ENCODE measurements around the gene GPC6. TPM values are rescaled to one million over a fixed set of nuclear protein-coding genes. Genes with fewer than 3 reads are reported as not detected.

The GPC6 gene
- polyA plus RNA-seq, 1 donor (not counting 4 experiments of a cell fraction or from before 2014, with no cell fraction given) = 0.42 TPM

DNA sequence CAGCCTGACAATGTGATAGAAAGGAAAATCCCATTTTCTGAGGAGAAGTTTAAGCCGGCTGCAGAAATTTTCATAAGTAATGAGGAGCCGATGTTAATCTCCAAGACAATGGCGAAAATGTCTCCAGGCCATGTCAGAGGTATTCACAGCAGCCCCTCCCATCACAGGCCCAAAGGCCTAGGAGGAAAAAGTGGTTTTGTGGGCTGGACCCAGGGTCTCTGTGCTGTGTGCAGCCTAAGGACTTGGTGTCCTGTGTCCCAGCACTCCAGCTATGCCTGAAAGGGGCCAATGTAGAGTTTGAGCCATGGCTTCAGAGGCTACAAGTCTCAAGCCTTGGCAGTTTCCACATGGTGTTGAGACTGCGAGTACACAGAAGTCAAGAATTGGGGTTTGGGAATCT, 32.9 kb upstream of the GPC6 start:
- H3K9me3 ChIP-seq (ENCODE audit: control insufficient read depth, low read depth, low read length) = peaks cover 1% of the 10 kb centered on the region
- no peak for FAIRE-seq
- no peaks in the 10 kb centered on the region for H3K4me1 ChIP-seq (ENCODE audit: control insufficient read depth, extremely low read depth, insufficient read depth, low read length)
- dilution Hi-C loops (cut with MboI; ENCODE audit: extremely low pct_ligation_motif_present, low sequenced_read_pairs) = no loop called here
- no peak overlapping the region for H3K4me2 ChIP-seq (ENCODE audit: control insufficient read depth, extremely low read depth, insufficient read depth, low read depth, low read length)
- H3K9ac ChIP-seq (ENCODE audit: control insufficient read depth, extremely low read depth, insufficient read depth, low read length) = no peak overlapping the region
- no peaks in the 10 kb centered on the region for H3K9me1 ChIP-seq (ENCODE audit: control insufficient read depth, extremely low read depth, insufficient read depth, low read length)
- no peak for DNase-seq (ENCODE audit: low read depth, low spot score)
- no peak overlapping the region for H3K27ac ChIP-seq (ENCODE audit: control insufficient read depth, insufficient read depth, low read length)
- no peak overlapping the region for H2AFZ ChIP-seq (ENCODE audit: control insufficient read depth, low read length)
- H3K27me3 ChIP-seq (ENCODE audit: control insufficient read depth, extremely low read depth, insufficient read depth, low read length) = no peaks in the 10 kb centered on the region
- no peak for TF ChIP-seq EZH2 (IDR thresholded peaks at IDR 0.05; ENCODE audit: low read length)
- TF ChIP-seq, protein P1, sequence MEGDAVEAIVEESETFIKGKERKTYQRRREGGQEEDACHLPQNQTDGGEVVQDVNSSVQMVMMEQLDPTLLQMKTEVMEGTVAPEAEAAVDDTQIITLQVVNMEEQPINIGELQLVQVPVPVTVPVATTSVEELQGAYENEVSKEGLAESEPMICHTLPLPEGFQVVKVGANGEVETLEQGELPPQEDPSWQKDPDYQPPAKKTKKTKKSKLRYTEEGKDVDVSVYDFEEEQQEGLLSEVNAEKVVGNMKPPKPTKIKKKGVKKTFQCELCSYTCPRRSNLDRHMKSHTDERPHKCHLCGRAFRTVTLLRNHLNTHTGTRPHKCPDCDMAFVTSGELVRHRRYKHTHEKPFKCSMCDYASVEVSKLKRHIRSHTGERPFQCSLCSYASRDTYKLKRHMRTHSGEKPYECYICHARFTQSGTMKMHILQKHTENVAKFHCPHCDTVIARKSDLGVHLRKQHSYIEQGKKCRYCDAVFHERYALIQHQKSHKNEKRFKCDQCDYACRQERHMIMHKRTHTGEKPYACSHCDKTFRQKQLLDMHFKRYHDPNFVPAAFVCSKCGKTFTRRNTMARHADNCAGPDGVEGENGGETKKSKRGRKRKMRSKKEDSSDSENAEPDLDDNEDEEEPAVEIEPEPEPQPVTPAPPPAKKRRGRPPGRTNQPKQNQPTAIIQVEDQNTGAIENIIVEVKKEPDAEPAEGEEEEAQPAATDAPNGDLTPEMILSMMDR (optimal IDR thresholded peaks at IDR 0.05 in 1 of 3, IDR thresholded peaks at IDR 0.05 in 1 of 3, conservative IDR thresholded peaks at IDR 0.05 in 1 of 3; ENCODE audit: extremely low read depth in 1 of 3, insufficient read depth in 2 of 3, low read length in 3 of 3) = no peak
- H3K79me2 ChIP-seq (ENCODE audit: control insufficient read depth, insufficient read depth, low read length) = no peaks in the 10 kb centered on the region
- H4K20me1 ChIP-seq (ENCODE audit: control insufficient read depth, extremely low read depth, insufficient read depth, low read length) = no peaks in the 10 kb centered on the region
- H3K36me3 ChIP-seq (ENCODE audit: control insufficient read depth in 2 of 2, extremely low read depth in 1 of 2, insufficient read depth in 2 of 2, low read length in 2 of 2) = no peaks in the 10 kb centered on the region
- no peak overlapping the region for H3K4me3 ChIP-seq (ENCODE audit: control insufficient read depth in 2 of 3, extremely low read depth in 1 of 3, insufficient read depth in 2 of 3, low read depth in 1 of 3, low read length in 3 of 3)

DNA sequence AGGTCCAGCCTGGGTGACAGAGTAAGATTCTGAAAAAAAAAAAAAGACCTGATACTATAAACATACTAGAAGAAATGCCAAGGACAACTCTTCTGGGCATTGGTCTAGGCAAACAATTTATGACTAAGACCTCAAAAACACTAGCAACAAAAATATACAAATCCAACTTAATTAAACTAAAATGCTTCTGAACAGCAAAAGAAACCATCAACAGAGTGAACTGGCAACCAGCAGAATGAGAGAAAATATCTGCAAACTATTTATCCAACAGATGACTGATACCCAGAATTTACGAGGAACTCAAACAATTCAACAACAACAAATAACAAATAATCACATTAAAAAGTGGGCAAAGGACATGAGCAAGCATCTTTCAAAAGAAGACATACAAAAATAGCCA, 26.8 kb upstream of the GPC6 start:
- dilution Hi-C loops (cut with MboI; ENCODE audit: extremely low pct_ligation_motif_present, low sequenced_read_pairs) = no loop called here
- Histone ChIP-seq H3K4me2 (ENCODE audit: control insufficient read depth, extremely low read depth, insufficient read depth, low read depth, low read length) (no peak overlapping the region), H2AFZ (ENCODE audit: control insufficient read depth, low read length) (no peak overlapping the region), H3K79me2 (ENCODE audit: control insufficient read depth, insufficient read depth, low read length) (no peaks in the 10 kb centered on the region), H4K20me1 (ENCODE audit: control insufficient read depth, extremely low read depth, insufficient read depth, low read length) (no peaks in the 10 kb centered on the region), H3K9ac (ENCODE audit: control insufficient read depth, extremely low read depth, insufficient read depth, low read length) (no peak overlapping the region), H3K4me3 (ENCODE audit: control insufficient read depth in 2 of 3, extremely low read depth in 1 of 3, insufficient read depth in 2 of 3, low read depth in 1 of 3, low read length in 3 of 3) (no peak overlapping the region), H3K36me3 (ENCODE audit: control insufficient read depth in 2 of 2, extremely low read depth in 1 of 2, insufficient read depth in 2 of 2, low read length in 2 of 2) (no peaks in the 10 kb centered on the region), H3K27ac (ENCODE audit: control insufficient read depth, insufficient read depth, low read length) (no peak overlapping the region), H3K4me1 (ENCODE audit: control insufficient read depth, extremely low read depth, insufficient read depth, low read length) (no peaks in the 10 kb centered on the region), H3K9me1 (ENCODE audit: control insufficient read depth, extremely low read depth, insufficient read depth, low read length) (no peaks in the 10 kb centered on the region), H3K27me3 (ENCODE audit: control insufficient read depth, extremely low read depth, insufficient read depth, low read length) (no peaks in the 10 kb centered on the region), H3K9me3 (ENCODE audit: control insufficient read depth, low read depth, low read length) (no peaks in the 10 kb centered on the region)
- FAIRE-seq = no peak
- DNase-seq (ENCODE audit: low read depth, low spot score) = no peak
- TF ChIP-seq EZH2 (IDR thresholded peaks at IDR 0.05; ENCODE audit: low read length) = no peak
- TF ChIP-seq, protein P1 (optimal IDR thresholded peaks at IDR 0.05 in 1 of 3, IDR thresholded peaks at IDR 0.05 in 1 of 3, conservative IDR thresholded peaks at IDR 0.05 in 1 of 3; ENCODE audit: extremely low read depth in 1 of 3, insufficient read depth in 2 of 3, low read length in 3 of 3) = no peak

All from keratinocyte (primary cell).